Measurements from ENCODE around the gene KLF16. TPM values are rescaled to one million over a fixed set of nuclear protein-coding genes. Genes with fewer than 3 reads are reported as not detected.

Gene KLF16
- polyA plus RNA-seq, 3 donors = 0.51 to 23.3 (median 0.67) TPM

DNA sequence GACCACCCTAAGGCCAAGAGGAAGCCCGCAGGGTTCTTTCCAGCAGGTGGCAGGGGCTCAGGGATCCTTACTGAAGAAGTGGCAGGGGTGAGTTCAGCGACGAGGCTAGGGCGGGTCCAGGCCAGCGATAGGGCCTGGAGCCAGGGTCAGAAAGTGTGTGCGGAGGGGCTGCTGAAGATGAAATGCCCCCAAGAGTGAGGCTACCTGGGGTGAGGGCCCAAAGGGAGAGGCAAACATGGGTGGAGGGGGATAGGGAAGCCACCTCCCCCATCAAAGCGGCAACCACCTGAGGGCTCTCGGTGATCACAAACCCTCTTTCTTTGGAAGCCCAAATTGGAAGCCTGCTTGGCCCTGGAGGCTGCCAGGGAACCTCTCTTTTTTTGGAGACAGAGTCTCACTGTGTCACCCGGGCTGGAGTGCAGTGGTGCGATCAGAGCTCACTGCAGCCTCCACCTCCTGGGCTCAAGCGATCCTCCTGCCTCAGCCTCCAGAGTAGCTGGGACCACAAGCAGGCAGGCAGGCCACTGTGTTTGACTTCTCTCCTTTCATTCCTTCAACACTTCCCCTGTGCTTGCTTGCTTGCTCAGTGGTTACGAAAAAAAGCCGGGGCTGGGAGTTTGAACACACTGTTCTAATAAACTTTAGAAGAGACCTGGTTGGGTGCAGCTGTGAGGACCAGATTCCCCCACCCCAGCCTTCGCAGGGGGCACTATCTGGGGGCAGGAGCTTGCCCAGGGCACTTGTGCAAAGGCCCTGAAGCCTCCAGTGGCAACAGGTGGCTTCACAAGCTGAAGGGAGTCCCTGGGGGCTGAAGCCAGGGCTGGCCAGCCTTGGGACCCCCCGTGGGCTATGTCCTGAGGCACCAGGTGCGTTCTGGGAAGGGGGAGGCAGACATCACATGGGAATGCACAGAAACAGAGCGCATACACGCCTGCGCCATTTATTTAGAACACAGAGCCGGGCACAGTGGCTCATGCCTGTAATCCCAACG, 49.9 kb downstream of the KLF16 start:
- Histone ChIP-seq H3K4me1 (ENCODE audit: control insufficient read depth in 1 of 2, insufficient read depth in 2 of 2, low read length in 2 of 2) (peaks cover 19 to 26% of the 10 kb centered on the region in 2 donors), H3K9ac (ENCODE audit: insufficient read depth, low read length, poor library complexity, severe bottlenecking) (peak overlapping the region; percentile 71), H3K4me2 (replicated peaks; ENCODE audit: extremely low read depth, low read length, poor library complexity, severe bottlenecking) (peak overlapping the region; percentile 69), H3K79me2 (ENCODE audit: insufficient read depth, low read length) (no peaks in the 10 kb centered on the region), H3K27ac (ENCODE audit: low read depth in 1 of 2, low read length in 2 of 2) (peak overlapping the region; percentile 82 to 87), H3K9me3 (replicated peaks in 1 of 2; ENCODE audit: control insufficient read depth in 1 of 2, insufficient read depth in 1 of 2, low read length in 2 of 2) (no peaks in the 10 kb centered on the region), H3K27me3 (ENCODE audit: control insufficient read depth in 2 of 2, insufficient read depth in 2 of 2, low read length in 2 of 2) (no peaks in the 10 kb centered on the region), H4K20me1 (ENCODE audit: insufficient read depth, low read length) (peaks cover 22% of the 10 kb centered on the region), H3K36me3 (replicated peaks in 1 of 2; ENCODE audit: control insufficient read depth in 1 of 2, insufficient read depth in 2 of 2, low read length in 2 of 2) (peaks cover 34% of the 10 kb centered on the region in 2 donors), H3K4me3 (replicated peaks in 1 of 3; ENCODE audit: low read depth in 2 of 3, low read length in 3 of 3) (peak overlapping the region; percentile 60 to 72 (median 63)), H2AFZ (ENCODE audit: insufficient read depth, low read depth, low read length, poor library complexity, severe bottlenecking) (peak overlapping the region; percentile 81)
- H3K4me1 Mint-ChIP-seq = peaks cover 16% of the 10 kb centered on the region
- H3K27me3 Mint-ChIP-seq (ENCODE audit: low read depth in 3 of 3) = no peaks in the 10 kb centered on the region
- peaks cover 23 to 35% of the 10 kb centered on the region in 2 donors for H3K36me3 Mint-ChIP-seq
- DNase-seq = no peak
- 74% methylated on average over 17 of the region's 21 CpGs for WGBS (ENCODE audit: insufficient coverage)
- peak overlapping the region; percentile 97 to 98 for H3K4me3 Mint-ChIP-seq
- peak overlapping the region; percentile 94 to 99 (median 98) for H3K27ac Mint-ChIP-seq
- H3K9me3 Mint-ChIP-seq = no peaks in the 10 kb centered on the region
- intact Hi-C loops (cut with micrococcal nuclease) = loop anchor here in 1 of 2 donors (5.0 kb wide), 1 partner anchor 246 kb away; the partner anchor contains the start of gene MEX3D
- TF ChIP-seq, protein P1, sequence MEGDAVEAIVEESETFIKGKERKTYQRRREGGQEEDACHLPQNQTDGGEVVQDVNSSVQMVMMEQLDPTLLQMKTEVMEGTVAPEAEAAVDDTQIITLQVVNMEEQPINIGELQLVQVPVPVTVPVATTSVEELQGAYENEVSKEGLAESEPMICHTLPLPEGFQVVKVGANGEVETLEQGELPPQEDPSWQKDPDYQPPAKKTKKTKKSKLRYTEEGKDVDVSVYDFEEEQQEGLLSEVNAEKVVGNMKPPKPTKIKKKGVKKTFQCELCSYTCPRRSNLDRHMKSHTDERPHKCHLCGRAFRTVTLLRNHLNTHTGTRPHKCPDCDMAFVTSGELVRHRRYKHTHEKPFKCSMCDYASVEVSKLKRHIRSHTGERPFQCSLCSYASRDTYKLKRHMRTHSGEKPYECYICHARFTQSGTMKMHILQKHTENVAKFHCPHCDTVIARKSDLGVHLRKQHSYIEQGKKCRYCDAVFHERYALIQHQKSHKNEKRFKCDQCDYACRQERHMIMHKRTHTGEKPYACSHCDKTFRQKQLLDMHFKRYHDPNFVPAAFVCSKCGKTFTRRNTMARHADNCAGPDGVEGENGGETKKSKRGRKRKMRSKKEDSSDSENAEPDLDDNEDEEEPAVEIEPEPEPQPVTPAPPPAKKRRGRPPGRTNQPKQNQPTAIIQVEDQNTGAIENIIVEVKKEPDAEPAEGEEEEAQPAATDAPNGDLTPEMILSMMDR (IDR thresholded peaks at IDR 0.05) = peak; percentile 18

DNA sequence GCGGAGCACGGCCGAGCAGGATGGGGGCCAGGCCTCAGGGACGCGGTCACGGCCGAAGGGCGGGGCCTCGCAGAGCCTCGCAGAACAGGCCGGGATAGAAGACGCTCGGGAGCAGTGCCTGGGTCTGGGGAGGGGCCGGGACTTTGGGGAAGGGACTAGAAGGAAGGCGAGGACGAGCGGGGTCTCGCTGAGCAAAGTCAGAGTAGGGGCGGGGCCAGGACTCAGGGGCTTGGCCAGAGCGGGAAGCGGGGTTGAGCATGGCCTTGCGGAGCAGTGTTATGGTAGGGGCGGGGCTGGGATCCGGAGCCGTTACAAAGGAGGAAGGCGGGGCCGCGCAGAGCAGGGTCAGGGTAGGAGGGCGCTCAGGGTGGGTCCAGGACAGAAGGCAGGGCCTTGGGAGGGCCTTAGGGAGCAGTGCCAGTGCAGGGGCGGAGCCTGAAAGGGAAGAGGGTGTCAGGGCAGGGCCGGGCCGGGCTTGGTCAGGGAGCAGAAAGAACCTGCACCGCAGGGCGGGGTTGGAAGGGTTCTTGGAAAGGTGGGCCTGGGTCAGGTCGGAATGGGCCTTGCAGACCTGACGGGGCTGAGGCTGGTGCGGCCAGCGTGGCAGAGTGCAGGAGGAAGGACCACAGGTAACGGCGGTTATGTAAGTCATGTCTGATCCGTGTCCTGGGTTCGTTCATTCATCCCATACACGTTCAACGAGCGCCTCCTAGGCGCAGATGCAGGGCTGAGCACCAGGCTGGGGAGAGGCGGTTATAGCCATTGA, 50.8 kb downstream of the KLF16 start:
- DNase-seq = peak; percentile 93 to 97 (median 94)
- Histone ChIP-seq H3K27ac (ENCODE audit: low read depth in 1 of 2, low read length in 2 of 2) (peak overlapping the region; percentile 82 to 87), H2AFZ (ENCODE audit: insufficient read depth, low read depth, low read length, poor library complexity, severe bottlenecking) (peak overlapping the region; percentile 81), H3K27me3 (ENCODE audit: control insufficient read depth in 2 of 2, insufficient read depth in 2 of 2, low read length in 2 of 2) (no peaks in the 10 kb centered on the region), H3K4me3 (replicated peaks in 1 of 3; ENCODE audit: low read depth in 2 of 3, low read length in 3 of 3) (peak overlapping the region; percentile 60 to 72 (median 63)), H3K9ac (ENCODE audit: insufficient read depth, low read length, poor library complexity, severe bottlenecking) (peak overlapping the region; percentile 71), H3K79me2 (ENCODE audit: insufficient read depth, low read length) (no peaks in the 10 kb centered on the region), H4K20me1 (ENCODE audit: insufficient read depth, low read length) (peaks cover 22% of the 10 kb centered on the region), H3K4me2 (replicated peaks; ENCODE audit: extremely low read depth, low read length, poor library complexity, severe bottlenecking) (peak overlapping the region; percentile 69), H3K36me3 (replicated peaks in 1 of 2; ENCODE audit: control insufficient read depth in 1 of 2, insufficient read depth in 2 of 2, low read length in 2 of 2) (peaks cover 25% of the 10 kb centered on the region in 2 donors), H3K9me3 (replicated peaks in 1 of 2; ENCODE audit: control insufficient read depth in 1 of 2, insufficient read depth in 1 of 2, low read length in 2 of 2) (no peaks in the 10 kb centered on the region), H3K4me1 (ENCODE audit: control insufficient read depth in 1 of 2, insufficient read depth in 2 of 2, low read length in 2 of 2) (peaks cover 19 to 26% of the 10 kb centered on the region in 2 donors)
- Mint-ChIP-seq H3K4me1 (peaks cover 16% of the 10 kb centered on the region), H3K36me3 (peaks cover 22 to 36% of the 10 kb centered on the region in 2 donors), H3K27ac (peak overlapping the region; percentile 94 to 99 (median 98)), H3K27me3 (ENCODE audit: low read depth in 3 of 3) (no peaks in the 10 kb centered on the region), H3K9me3 (no peaks in the 10 kb centered on the region), H3K4me3 (peak overlapping the region; percentile 97 to 98)
- intact Hi-C loops (cut with micrococcal nuclease) = loop anchor here in 1 of 2 donors (5.0 kb wide), 1 partner anchor 245 kb away; the partner anchor contains the start of gene MEX3D
- TF ChIP-seq, protein P1 (IDR thresholded peaks at IDR 0.05) = peak; percentile 68
- 0% methylated on average over 37 of the region's 47 CpGs for WGBS (ENCODE audit: insufficient coverage)
